Purkinje cell (primary cell): ENCODE data around the gene CLNK. TPM values are rescaled to one million over a fixed set of nuclear protein-coding genes. Genes with fewer than 3 reads are reported as not detected.

Experiments
- polyA plus RNA-seq: library from polyadenylated mRNA; unstranded; fragments of >200 nt; fragmentation: Nextera tagmentation; gene quantifications from 2 replicates; pipeline ENCODE4 v1.2.1, GENCODE V29; 2014

The CLNK gene
- polyA plus RNA-seq, result not detected in 2 replicates

DNA sequence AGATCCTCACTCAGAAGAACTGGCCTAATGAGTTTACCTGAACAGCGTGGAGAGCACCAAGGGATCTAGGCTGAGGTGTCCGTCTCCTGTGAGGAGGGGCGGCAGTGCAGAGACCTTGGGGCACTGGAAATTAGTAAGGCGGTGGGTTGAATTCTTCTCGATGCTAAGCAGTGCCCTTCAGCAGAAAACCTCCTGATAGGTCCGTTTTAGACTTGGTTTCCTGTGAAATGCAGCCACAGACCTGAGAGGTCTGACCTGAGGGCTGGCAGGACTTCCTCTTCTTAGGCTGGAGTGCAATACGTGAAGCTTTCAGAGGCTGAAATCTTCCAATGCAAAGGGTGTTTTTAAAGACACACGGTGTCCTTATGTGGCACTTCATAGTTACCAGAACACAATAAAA is at the start of gene CLNK:
Gene CLNK, minus strand, starts transcription at position 138 of the 400 bp plus-strand sequence. CDS start 16,899 bp downstream, outside the sequence.

DNA sequence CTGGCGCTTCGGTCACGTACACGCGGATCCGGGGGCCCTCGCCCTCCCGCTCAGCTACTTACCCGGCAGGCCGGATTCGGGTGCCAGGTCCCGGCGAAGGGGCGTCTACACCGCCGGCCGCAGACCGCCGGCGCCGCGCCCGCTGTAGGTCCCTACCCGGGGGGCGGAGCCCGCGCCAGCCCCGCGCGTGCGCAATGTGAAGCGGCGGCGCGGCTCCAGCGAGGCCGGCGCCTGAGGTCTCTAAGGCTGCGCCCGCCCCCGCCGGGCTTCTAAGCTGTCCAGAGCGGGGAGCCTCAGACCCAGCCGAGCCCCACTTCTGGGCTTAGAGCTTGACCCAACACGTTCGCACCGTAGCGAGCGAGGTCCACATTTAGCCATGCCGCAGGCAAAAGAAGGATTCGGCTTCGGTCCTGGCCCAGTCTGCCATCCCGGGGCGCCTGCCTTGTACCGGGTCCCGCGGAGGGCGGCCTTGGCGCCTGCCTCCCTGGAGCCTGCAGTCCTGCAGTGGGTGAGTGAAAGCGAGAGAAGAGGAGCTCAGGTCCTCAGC is 227.2 kb downstream of the CLNK start, which contains the start of gene ZNF518B:
Gene ZNF518B, minus strand, starts transcription at position 172 of the 547 bp plus-strand sequence. CDS start 11,098 bp downstream, outside the sequence.

Other genes with a start within 250 kb of the CLNK start
- 5.1 and 5.9 TPM in 2 replicates for gene ZNF518B, start 227.3 kb downstream of the CLNK start, polyA plus RNA-seq